Memory B cell (primary cell): ENCODE results near the gene KATNAL1.

ENCODE experiments used
- ATAC-seq: fragments of 150-1000 bp; cut with Tn5 transposase; 2 replicates; pipeline ENCODE4 v1.10.0; 2021; ENCODE audit warnings: low read depth, mild to moderate bottlenecking, moderate library complexity
- DNase-seq, 2 donors: peaks; one replicate each; pipeline ENCODE4 v3.0.0; 2022; ENCODE audit warnings: low spot score in 2 of 2
- H3K27ac Mint-ChIP-seq: one replicate; pipeline ENCODE4 v1.8.0; 2022; ENCODE audit warnings: mild to moderate bottlenecking, moderate library complexity, mixed read lengths
- H3K27me3 Mint-ChIP-seq: one replicate; pipeline ENCODE4 v1.8.0; 2022; ENCODE audit warnings: mixed read lengths
- H3K36me3 Mint-ChIP-seq: one replicate; pipeline ENCODE4 v1.8.0; 2022; ENCODE audit warnings: mild to moderate bottlenecking, mixed read lengths
- H3K4me1 Mint-ChIP-seq: one replicate; pipeline ENCODE4 v1.8.0; 2022; ENCODE audit warnings: mixed read lengths
- H3K4me3 Mint-ChIP-seq: one replicate; pipeline ENCODE4 v1.8.0; 2022; ENCODE audit warnings: mild to moderate bottlenecking, moderate library complexity, mixed read lengths
- H3K9me3 Mint-ChIP-seq: one replicate; pipeline ENCODE4 v1.8.0; 2022; ENCODE audit warnings: mixed read lengths

Gene KATNAL1

DNA sequence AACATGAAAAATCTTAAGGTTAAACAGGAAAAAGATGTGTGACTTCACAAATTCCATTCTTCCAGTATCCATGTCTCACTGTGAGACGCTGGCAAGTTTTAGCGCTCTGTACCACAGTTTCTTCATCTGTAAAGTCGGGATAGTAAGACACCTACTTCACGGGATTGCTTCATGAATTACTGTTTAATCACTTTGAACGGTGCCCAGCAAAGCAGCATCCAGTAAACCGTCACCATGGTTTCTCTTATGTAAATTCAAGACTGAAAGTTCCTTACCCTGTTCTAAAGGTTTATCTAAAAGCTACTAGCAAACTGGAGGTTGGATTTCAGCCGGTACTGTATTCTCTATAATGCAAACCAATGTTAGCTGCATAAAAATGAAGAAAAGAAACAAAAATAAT lies 53.5 kb downstream of the KATNAL1 start:
- Mint-ChIP-seq H3K4me1 (peaks cover 12% of the 10 kb centered on the region), H3K9me3 (peaks cover 2% of the 10 kb centered on the region), H3K27me3 (no peaks in the 10 kb centered on the region), H3K4me3 (peak overlapping the region; percentile 47), H3K36me3 (peaks cover 8% of the 10 kb centered on the region), H3K27ac (no peak overlapping the region)
- peak; percentile 42 for ATAC-seq
- no peak for DNase-seq

DNA sequence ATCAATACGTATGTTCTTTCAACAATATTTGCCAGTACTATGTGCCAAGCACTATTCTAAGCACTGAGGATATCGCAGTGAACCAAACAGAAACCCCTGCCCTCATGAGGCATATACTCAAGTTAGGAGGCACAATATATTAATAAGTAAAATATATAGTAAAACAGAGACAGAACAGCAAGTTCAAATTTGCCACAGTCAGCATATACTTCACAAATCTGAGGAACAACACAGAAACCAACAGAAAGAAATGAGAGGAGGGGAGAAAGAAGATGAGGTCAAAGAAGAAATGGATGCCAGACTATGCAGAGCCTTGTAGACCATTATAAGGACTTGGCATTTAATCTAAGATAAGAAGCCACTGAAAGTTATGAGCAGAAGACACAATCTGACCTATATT lies 59.9 kb downstream of the KATNAL1 start:
- Mint-ChIP-seq H3K27ac (no peak overlapping the region), H3K27me3 (no peaks in the 10 kb centered on the region), H3K36me3 (peaks cover 12% of the 10 kb centered on the region), H3K4me3 (no peak overlapping the region), H3K4me1 (no peaks in the 10 kb centered on the region), H3K9me3 (peaks cover 3% of the 10 kb centered on the region)
- DNase-seq (no peak), ATAC-seq (no peak)

DNA sequence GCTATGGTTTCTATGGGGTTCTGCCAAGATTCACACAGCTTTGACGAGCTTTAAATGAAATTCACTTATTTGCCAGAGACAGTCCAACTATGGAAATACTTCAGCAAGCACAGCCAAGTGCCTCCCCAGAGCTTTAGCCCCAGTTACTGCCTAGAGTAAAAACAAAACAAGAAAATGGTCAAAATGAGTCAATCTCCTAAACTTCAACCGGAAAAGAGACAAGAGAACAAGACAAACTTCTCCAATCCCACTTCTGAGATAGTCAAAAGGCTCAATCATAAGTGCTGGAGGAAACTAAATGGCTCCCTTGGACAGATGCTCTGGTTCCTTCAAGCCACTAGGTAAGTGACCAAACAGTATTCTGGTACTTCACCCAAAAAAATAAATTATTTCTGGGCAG lies 65.8 kb downstream of the KATNAL1 start:
- no peak for ATAC-seq
- Mint-ChIP-seq H3K36me3 (peaks cover 12% of the 10 kb centered on the region), H3K27ac (no peak overlapping the region), H3K9me3 (no peaks in the 10 kb centered on the region), H3K27me3 (no peaks in the 10 kb centered on the region), H3K4me3 (no peak overlapping the region), H3K4me1 (no peaks in the 10 kb centered on the region)
- DNase-seq, result no peak

DNA sequence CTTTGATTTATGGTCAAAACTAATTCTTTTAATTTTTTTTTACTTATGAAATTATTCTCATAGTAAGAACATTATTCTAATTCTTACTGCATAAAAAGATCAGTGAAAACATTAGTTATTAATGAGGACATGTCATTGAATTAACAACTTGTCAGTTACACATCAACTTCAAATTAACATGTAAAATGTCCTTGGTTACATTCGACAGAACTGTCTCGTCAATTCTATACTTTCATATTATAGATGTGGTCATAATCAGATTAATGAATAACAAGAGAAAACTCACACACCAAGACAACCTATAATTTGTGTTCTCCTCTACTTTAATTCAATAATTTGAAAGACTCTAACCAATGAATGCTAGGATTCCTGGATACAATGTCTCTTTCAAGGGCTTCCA lies 66.7 kb downstream of the KATNAL1 start:
- ATAC-seq, result no peak
- Mint-ChIP-seq H3K4me1 (no peaks in the 10 kb centered on the region), H3K27ac (no peak overlapping the region), H3K9me3 (no peaks in the 10 kb centered on the region), H3K27me3 (no peaks in the 10 kb centered on the region), H3K4me3 (no peak overlapping the region), H3K36me3 (peaks cover 12% of the 10 kb centered on the region)
- DNase-seq, result no peak

GRCh38 chr13:30235216-30235615 lies 72.1 kb downstream of the KATNAL1 start:
- ATAC-seq (peak; percentile 17), DNase-seq (no peak)
- Mint-ChIP-seq H3K4me3 (no peak overlapping the region), H3K27ac (no peak overlapping the region), H3K36me3 (peaks cover 8% of the 10 kb centered on the region), H3K27me3 (no peaks in the 10 kb centered on the region), H3K4me1 (no peaks in the 10 kb centered on the region), H3K9me3 (no peaks in the 10 kb centered on the region)

GRCh38 chr13:30234619-30235162 lies 72.7 kb downstream of the KATNAL1 start:
- H3K4me3 Mint-ChIP-seq, result no peak overlapping the region
- H3K27ac Mint-ChIP-seq, result no peak overlapping the region
- H3K4me1 Mint-ChIP-seq, result no peaks in the 10 kb centered on the region
- DNase-seq (no peak), ATAC-seq (no peak)
- H3K36me3 Mint-ChIP-seq, result peaks cover 7% of the 10 kb centered on the region
- no peaks in the 10 kb centered on the region for H3K9me3 Mint-ChIP-seq
- H3K27me3 Mint-ChIP-seq, result no peaks in the 10 kb centered on the region

DNA sequence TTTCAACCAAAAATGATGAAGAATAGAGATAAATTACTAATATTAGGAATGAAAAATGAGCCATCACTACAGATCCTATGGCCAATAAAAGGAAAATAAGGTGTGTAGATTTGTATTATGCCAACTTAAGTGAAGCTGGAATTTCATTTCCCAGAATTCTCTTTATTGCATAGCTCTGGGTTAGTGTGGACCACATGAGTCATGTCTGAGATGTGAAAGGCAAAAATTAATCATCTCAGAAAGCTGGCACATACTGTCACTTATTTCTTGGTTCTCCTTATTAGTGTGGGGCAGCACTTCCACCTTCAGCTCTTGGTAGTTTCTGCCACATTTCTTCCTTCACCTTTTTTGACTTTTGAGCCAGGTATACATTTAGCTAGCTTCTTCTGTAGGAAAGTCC lies 82.6 kb downstream of the KATNAL1 start:
- H3K36me3 Mint-ChIP-seq, result peaks cover 45% of the 10 kb centered on the region
- H3K27ac Mint-ChIP-seq, result no peak overlapping the region
- peaks cover 9% of the 10 kb centered on the region for H3K9me3 Mint-ChIP-seq
- no peaks in the 10 kb centered on the region for H3K4me1 Mint-ChIP-seq
- no peaks in the 10 kb centered on the region for H3K27me3 Mint-ChIP-seq
- DNase-seq (no peak), ATAC-seq (no peak)
- no peak overlapping the region for H3K4me3 Mint-ChIP-seq

DNA sequence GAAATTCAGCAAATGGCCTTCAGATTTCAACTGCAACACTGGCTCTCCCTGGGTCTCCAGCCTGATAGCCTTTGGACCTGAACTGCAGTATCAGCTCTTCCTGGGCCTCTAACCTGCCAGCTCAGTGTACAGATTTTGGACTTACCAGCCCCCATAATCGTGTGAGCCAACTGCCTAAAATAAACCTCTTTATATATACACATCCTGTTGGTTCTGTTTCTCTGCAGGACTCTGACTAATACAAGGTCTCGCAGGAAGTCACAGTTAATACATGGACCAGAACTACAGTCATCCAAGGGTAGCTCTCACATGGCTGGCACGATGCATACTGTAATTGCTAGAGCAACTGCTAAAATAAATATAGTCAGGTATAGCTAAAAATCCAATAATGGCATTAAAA lies 85.1 kb downstream of the KATNAL1 start:
- Mint-ChIP-seq H3K27me3 (no peaks in the 10 kb centered on the region), H3K4me3 (no peak overlapping the region), H3K4me1 (no peaks in the 10 kb centered on the region), H3K27ac (no peak overlapping the region), H3K9me3 (peaks cover 9% of the 10 kb centered on the region), H3K36me3 (peaks cover 38% of the 10 kb centered on the region)
- ATAC-seq (no peak), DNase-seq (no peak)

DNA sequence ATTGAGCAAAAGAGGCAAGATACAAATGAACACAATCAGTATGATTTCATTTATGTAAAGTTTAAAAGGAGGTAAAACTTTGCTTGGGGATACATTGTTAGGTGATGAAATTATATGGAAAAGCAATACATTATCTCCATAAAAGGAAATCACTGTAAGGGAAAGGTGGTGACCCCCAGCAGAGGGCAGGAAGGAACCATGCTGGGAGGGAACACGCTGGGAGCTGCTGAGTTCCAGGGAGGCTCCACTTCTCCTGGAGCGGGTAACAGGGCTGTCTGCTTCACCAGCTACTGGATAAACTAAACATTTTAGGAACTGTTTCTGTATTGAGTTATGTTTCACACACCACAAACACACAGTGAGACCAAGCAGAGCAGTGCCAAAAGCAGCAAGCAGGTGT lies 91.2 kb downstream of the KATNAL1 start:
- no peaks in the 10 kb centered on the region for H3K9me3 Mint-ChIP-seq
- H3K4me3 Mint-ChIP-seq, result no peak overlapping the region
- ATAC-seq (no peak), DNase-seq (no peak)
- no peaks in the 10 kb centered on the region for H3K4me1 Mint-ChIP-seq
- peaks cover 14% of the 10 kb centered on the region for H3K36me3 Mint-ChIP-seq
- no peak overlapping the region for H3K27ac Mint-ChIP-seq
- H3K27me3 Mint-ChIP-seq, result no peaks in the 10 kb centered on the region

- Mint-ChIP-seq H3K4me3 (no peak overlapping the region), H3K36me3 (peaks cover 19% of the 10 kb centered on the region), H3K9me3 (no peaks in the 10 kb centered on the region), H3K4me1 (no peaks in the 10 kb centered on the region), H3K27ac (no peak overlapping the region), H3K27me3 (no peaks in the 10 kb centered on the region)
- ATAC-seq (no peak), DNase-seq (no peak)
Observed at GRCh38 chr13:30212256-30212655, 95.1 kb downstream of the KATNAL1 start.

- Mint-ChIP-seq H3K9me3 (no peaks in the 10 kb centered on the region), H3K27me3 (no peaks in the 10 kb centered on the region), H3K27ac (no peak overlapping the region), H3K4me1 (no peaks in the 10 kb centered on the region), H3K4me3 (no peak overlapping the region), H3K36me3 (peaks cover 20% of the 10 kb centered on the region)
- no peak for DNase-seq
- no peak for ATAC-seq
Observed at GRCh38 chr13:30211745-30212144, 95.6 kb downstream of the KATNAL1 start.

DNA sequence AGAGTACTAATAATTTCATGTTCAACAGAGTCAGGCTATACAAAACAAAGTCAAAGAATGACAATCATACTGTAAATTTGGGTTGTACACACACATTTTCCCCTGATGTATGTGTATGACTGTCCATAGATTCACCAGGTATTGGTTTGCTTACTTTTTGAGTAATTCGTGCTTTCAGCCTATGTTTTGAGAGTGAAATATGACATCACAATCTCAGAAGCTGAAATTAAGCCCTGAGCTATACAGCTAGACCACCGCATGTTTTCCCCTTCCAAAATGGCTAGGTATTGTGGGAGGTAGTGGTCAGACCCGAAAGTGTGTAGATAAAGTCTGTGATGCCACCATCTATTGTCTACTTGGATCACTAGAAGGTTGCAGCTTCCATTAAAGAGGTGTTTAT lies 102.8 kb downstream of the KATNAL1 start:
- peaks cover 9% of the 10 kb centered on the region for H3K36me3 Mint-ChIP-seq
- H3K27ac Mint-ChIP-seq, result no peak overlapping the region
- H3K4me1 Mint-ChIP-seq, result no peaks in the 10 kb centered on the region
- no peak overlapping the region for H3K4me3 Mint-ChIP-seq
- DNase-seq (no peak), ATAC-seq (no peak)
- no peaks in the 10 kb centered on the region for H3K9me3 Mint-ChIP-seq
- H3K27me3 Mint-ChIP-seq, result no peaks in the 10 kb centered on the region

- H3K27ac Mint-ChIP-seq, result no peak overlapping the region
- no peaks in the 10 kb centered on the region for H3K9me3 Mint-ChIP-seq
- no peak for ATAC-seq
- H3K27me3 Mint-ChIP-seq, result no peaks in the 10 kb centered on the region
- DNase-seq, result no peak
- no peaks in the 10 kb centered on the region for H3K36me3 Mint-ChIP-seq
- peaks cover 7% of the 10 kb centered on the region for H3K4me1 Mint-ChIP-seq
- no peak overlapping the region for H3K4me3 Mint-ChIP-seq
Observed at GRCh38 chr13:30196025-30196424, 111.3 kb downstream of the KATNAL1 start.

GRCh38 chr13:30194906-30195305 lies 112.4 kb downstream of the KATNAL1 start:
- no peak for ATAC-seq
- Mint-ChIP-seq H3K4me1 (peaks cover 7% of the 10 kb centered on the region), H3K27me3 (no peaks in the 10 kb centered on the region), H3K9me3 (no peaks in the 10 kb centered on the region), H3K4me3 (no peak overlapping the region), H3K36me3 (no peaks in the 10 kb centered on the region), H3K27ac (no peak overlapping the region)
- no peak for DNase-seq

GRCh38 chr13:30193279-30194234 lies 113.8 kb downstream of the KATNAL1 start:
- DNase-seq, result no peak
- H3K4me3 Mint-ChIP-seq, result no peak overlapping the region

More at GRCh38 chr13:30193279-30194234, 113.8 kb downstream of the KATNAL1 start:
- no peaks in the 10 kb centered on the region for H3K9me3 Mint-ChIP-seq
- no peaks in the 10 kb centered on the region for H3K36me3 Mint-ChIP-seq
- H3K4me1 Mint-ChIP-seq, result peaks cover 7% of the 10 kb centered on the region
- no peak overlapping the region for H3K27ac Mint-ChIP-seq
- ATAC-seq, result no peak
- no peaks in the 10 kb centered on the region for H3K27me3 Mint-ChIP-seq
